Sigmoid colon (tissue), 7 donors: Measurements from ENCODE around the gene ASPHD1. TPM values are rescaled to one million over a fixed set of nuclear protein-coding genes. Genes with fewer than 3 reads are reported as not detected.
"Not testable (repeated sequence)": the region's sequence is repeated elsewhere in the genome, so short reads cannot be mapped to it uniquely, and the experiment has no call there.

Experiments
- DNase-seq: peaks from one replicate; pipeline ENCODE4 v3.0.0-alpha.2; 2019
- H3K27ac ChIP-seq, 4 donors: fragments of 200-600 bp; sonication (generic); one replicate each; pipeline ENCODE4 v1.5.1; 2016 to 2019; ENCODE audit warnings: mild to moderate bottlenecking in 1 of 4
- H3K27me3 ChIP-seq, 3 donors: fragments of 200-600 bp; sonication (generic); one replicate each; pipeline ENCODE4 v1.5.1; 2019; ENCODE audit warnings: mild to moderate bottlenecking in 1 of 3
- H3K36me3 ChIP-seq, 4 donors: fragments of 200-600 bp; sonication (generic); one replicate each; pipeline ENCODE4 v1.5.1; 2016 to 2019
- H3K4me1 ChIP-seq, 4 donors: fragments of 200-600 bp; sonication (generic); one replicate each; pipeline ENCODE4 v1.5.1; 2017 to 2019
- H3K4me3 ChIP-seq, 4 donors: fragments of 200-600 bp; sonication (generic); one replicate each; pipeline ENCODE4 v1.5.1; 2017 to 2019; ENCODE audit warnings: mild to moderate bottlenecking in 2 of 4, moderate library complexity in 1 of 4
- H3K9me3 ChIP-seq, 4 donors: fragments of 200-600 bp in 3 of 4; sonication (generic) in 3 of 4; one replicate each; pipeline versions ENCODE4 v1.5.1 to v1.6.1; 2013 to 2019
- CTCF ChIP-seq, 4 experiments: fragments of 450-650 bp in 3 of 4; fragments of 200-600 bp in 1 of 4; IDR thresholded peaks; one replicate each; pipeline ENCODE4 v1.5.1; 2016 to 2019; ENCODE audit warnings: antibody characterized with exemption in 4 of 4, mild to moderate bottlenecking in 3 of 4, moderate library complexity in 2 of 4
- EP300 ChIP-seq, 4 donors: sonication (generic); formaldehyde crosslinking; IDR thresholded peaks; one replicate each; pipeline ENCODE4 v1.6.1; 2017; ENCODE audit warnings: antibody characterized with exemption in 4 of 4
- POLR2A ChIP-seq, 2 donors: fragments of 450-650 bp; IDR thresholded peaks; one replicate each; pipeline ENCODE4 v1.6.1; 2016; ENCODE audit warnings: antibody characterized with exemption in 2 of 2, mild to moderate bottlenecking in 2 of 2, moderate library complexity in 2 of 2
- POLR2AphosphoS5 ChIP-seq, 4 donors: sonication (generic); formaldehyde crosslinking; IDR thresholded peaks; one replicate each; pipeline ENCODE4 v1.6.1; 2017; ENCODE audit warnings: antibody characterized with exemption in 4 of 4
- WGBS, 2 donors: extraction: QIAGEN DNeasy Blood & Tissue Kit; methylation state at CpG; one replicate each; pipeline ENCODE4 v1.1.7; 2013; 5-methylcytosine and 5-hydroxymethylcytosine counted together
- intact Hi-C: fragments of 100-400 bp; cut with DNase I; formaldehyde crosslinking; loops from one replicate; pipeline ENCODE4 v1.15.1; 2023
- polyA plus RNA-seq, 3 donors: library from polyadenylated mRNA; stranded (reverse); fragments of 200-250 nt; gene quantifications; one replicate each; pipeline ENCODE4 v1.2.3, GENCODE V29; 2013
- total RNA-seq, 4 donors: library from RNA; depleted of rRNA; stranded (reverse); fragments of >200 nt; gene quantifications; one replicate each; pipeline ENCODE4 v1.1.0, GENCODE V29; 2016
- donor health status: healthy with polysubstance abuse.
- donor health status: Bipolar disorder and iron deficiency.
- donor health status: healthy.

ASPHD1 gene
- total and polyA plus RNA-seq, 7 donors, result 0.95 to 3.4 (median 2.3) TPM; not detected in 1

- WGBS, 2 donors, result 93 to 96% methylated on average over 2 of the region's 2 CpGs
- peaks cover 0 to 5% (median 0%) of the 10 kb centered on the region in 4 donors for H3K36me3 ChIP-seq
- no peak for DNase-seq
- no peaks in the 10 kb centered on the region for H3K4me1 ChIP-seq
- H3K27me3 ChIP-seq, result no peaks in the 10 kb centered on the region
- H3K9me3 ChIP-seq, result no peaks in the 10 kb centered on the region
- H3K27ac ChIP-seq, result no peak overlapping the region
- H3K4me3 ChIP-seq, result no peak overlapping the region
- intact Hi-C loops, result no loop called here
- no peak for TF ChIP-seq POLR2A (IDR thresholded peaks at IDR 0.05)
- TF ChIP-seq EP300 (IDR thresholded peaks at IDR 0.05), result no peak
- TF ChIP-seq CTCF (IDR thresholded peaks at IDR 0.05), result no peak
- TF ChIP-seq POLR2AphosphoS5 (IDR thresholded peaks at IDR 0.05), result no peak
Observed at GRCh38 chr16:29908719-29909220, 8.5 kb downstream of the ASPHD1 start.

- intact Hi-C loops, result no loop called here
- H3K27ac ChIP-seq, result no peak overlapping the region
- peaks cover 0 to 9% (median 0%) of the 10 kb centered on the region in 4 donors for H3K36me3 ChIP-seq
- H3K4me1 ChIP-seq, result no peaks in the 10 kb centered on the region
- no peak for DNase-seq
- no peaks in the 10 kb centered on the region for H3K9me3 ChIP-seq
- H3K27me3 ChIP-seq, result no peaks in the 10 kb centered on the region
- WGBS, 2 donors, result 83 to 84% methylated on average over 2 of the region's 2 CpGs
- no peak overlapping the region for H3K4me3 ChIP-seq
- TF ChIP-seq POLR2AphosphoS5 (IDR thresholded peaks at IDR 0.05) (no peak), EP300 (IDR thresholded peaks at IDR 0.05) (no peak), CTCF (IDR thresholded peaks at IDR 0.05) (no peak), POLR2A (IDR thresholded peaks at IDR 0.05) (no peak)
Observed at GRCh38 chr16:29909391-29909790, 9.1 kb downstream of the ASPHD1 start.

GRCh38 chr16:29909851-29910250 is 9.6 kb downstream of the ASPHD1 start:
- H3K9me3 ChIP-seq, H3K4me3 ChIP-seq, H3K27ac ChIP-seq, H3K27me3 ChIP-seq, DNase-seq, intact Hi-C loops, H3K4me1 ChIP-seq: not testable (repeated sequence)
- peaks cover 0 to 14% (median 0%) of the 10 kb centered on the region in 4 donors for H3K36me3 ChIP-seq
- WGBS, 2 donors, result 96% methylated on average over 6 of the region's 6 CpGs

GRCh38 chr16:29910819-29911675 is 10.8 kb downstream of the ASPHD1 start:
- H3K36me3 ChIP-seq, result peaks cover 0 to 17% (median 0%) of the 10 kb centered on the region in 4 donors
- H3K4me3 ChIP-seq, result no peak overlapping the region
- intact Hi-C loops, result no loop called here
- H3K27ac ChIP-seq, result no peak overlapping the region
- no peaks in the 10 kb centered on the region for H3K27me3 ChIP-seq
- no peak for TF ChIP-seq EP300 (IDR thresholded peaks at IDR 0.05)
- TF ChIP-seq POLR2A (IDR thresholded peaks at IDR 0.05), result no peak
- no peak for TF ChIP-seq CTCF (IDR thresholded peaks at IDR 0.05)
- TF ChIP-seq POLR2AphosphoS5 (IDR thresholded peaks at IDR 0.05), result no peak
- DNase-seq, result no peak
- H3K4me1 ChIP-seq, result no peaks in the 10 kb centered on the region
- WGBS, 2 donors, result 91 to 93% methylated on average over 20 of the region's 20 CpGs
- no peaks in the 10 kb centered on the region for H3K9me3 ChIP-seq

- Histone ChIP-seq H3K27ac (no peak overlapping the region), H3K9me3 (no peaks in the 10 kb centered on the region), H3K36me3 (peaks cover 0 to 17% (median 0%) of the 10 kb centered on the region in 4 donors), H3K4me3 (no peak overlapping the region), H3K4me1 (no peaks in the 10 kb centered on the region), H3K27me3 (no peaks in the 10 kb centered on the region)
- 87 to 89% methylated on average over 15 of the region's 15 CpGs for WGBS, 2 donors
- TF ChIP-seq CTCF (IDR thresholded peaks at IDR 0.05) (no peak), EP300 (IDR thresholded peaks at IDR 0.05) (no peak), POLR2AphosphoS5 (IDR thresholded peaks at IDR 0.05) (no peak), POLR2A (IDR thresholded peaks at IDR 0.05) (no peak)
- no peak for DNase-seq
- intact Hi-C loops, result no loop called here
Observed at GRCh38 chr16:29911676-29912010, 11.4 kb downstream of the ASPHD1 start.
